COLO668 (cell line): ENCODE results near the gene PTK7.
"Not testable (repeated sequence)": the region's sequence is repeated elsewhere in the genome, so short reads cannot be mapped to it uniquely, and the experiment has no call there.

Experiments
- DNase-seq: peaks from one replicate; lab custom pipeline; 2025; ENCODE audit not compliant: unreplicated experiment; lab: John Stamatoyannopoulos, UW

Gene PTK7

GRCh38 chr6:43117466-43117865 is 41.4 kb downstream of the PTK7 start:
- DNase-seq, result not testable (repeated sequence)

GRCh38 chr6:43119482-43119881 is 43.4 kb downstream of the PTK7 start:
- no peak for DNase-seq

GRCh38 chr6:43120101-43120763 is 44.1 kb downstream of the PTK7 start:
- DNase-seq, result no peak

GRCh38 chr6:43120944-43121913 is 45.1 kb downstream of the PTK7 start:
- no peak for DNase-seq

- no peak for DNase-seq
Measured at GRCh38 chr6:43122146-43122545, 46.0 kb downstream of the PTK7 start.

- DNase-seq, result no peak
Measured at GRCh38 chr6:43123461-43124314, 47.6 kb downstream of the PTK7 start.

GRCh38 chr6:43124481-43124880 is 48.4 kb downstream of the PTK7 start:
- DNase-seq, result no peak

- no peak for DNase-seq
Measured at GRCh38 chr6:43125119-43125518, 49.0 kb downstream of the PTK7 start.

- no peak for DNase-seq
Measured at GRCh38 chr6:43125555-43125954, 49.4 kb downstream of the PTK7 start.

GRCh38 chr6:43127180-43127579 is 51.1 kb downstream of the PTK7 start:
- peak; percentile 73 for DNase-seq

- DNase-seq, result no peak
Measured at GRCh38 chr6:43127877-43128276, 51.8 kb downstream of the PTK7 start.

- no peak for DNase-seq
Measured at GRCh38 chr6:43128926-43129325, 52.8 kb downstream of the PTK7 start.

GRCh38 chr6:43129434-43130194 is 53.5 kb downstream of the PTK7 start:
- peak; percentile 47 for DNase-seq

- DNase-seq, result no peak
Measured at GRCh38 chr6:43130429-43130828, 54.3 kb downstream of the PTK7 start.

- DNase-seq, result not testable (repeated sequence)
Measured at GRCh38 chr6:43131379-43131778, 55.3 kb downstream of the PTK7 start.

GRCh38 chr6:43138267-43138666 is 62.2 kb downstream of the PTK7 start:
- no peak for DNase-seq

- DNase-seq, result not testable (repeated sequence)
Measured at GRCh38 chr6:43139973-43140372, 63.9 kb downstream of the PTK7 start.

GRCh38 chr6:43141644-43142043 is 65.5 kb downstream of the PTK7 start:
- DNase-seq, result no peak

- no peak for DNase-seq
Measured at GRCh38 chr6:43142101-43142500, 66.0 kb downstream of the PTK7 start.
